H1 (cell line): ENCODE measurements around the gene IGLL5. TPM values are rescaled to one million over a fixed set of nuclear protein-coding genes. Genes with fewer than 3 reads are reported as not detected.

ENCODE experiments used
- CTCF ChIA-PET: fragments of 300-600 bp; sonication (Branson Sonifier 250); formaldehyde crosslinking; loops from one replicate; lab custom pipeline; 2021; ENCODE audit not compliant: partially characterized antibody; lab: Charles Lee
- POLR2A ChIA-PET: fragments of 300-600 bp; sonication (Branson Sonifier 250); formaldehyde crosslinking; loops from one replicate; lab custom pipeline; 2021; ENCODE audit warnings: inconsistent platforms; ENCODE audit not compliant: partially characterized antibody; lab: Charles Lee
- DNase-seq, 2 experiments: peaks; one replicate each; pipeline versions ENCODE4 v3.0.0 to v3.0.0-alpha.2; 2010 to 2022; ENCODE audit warnings: low spot score in 2 of 2, low read depth in 1 of 2, mixed read lengths in 1 of 2
- FAIRE-seq: peaks from 2 replicates; lab custom pipeline; 2011; peaks lifted over from hg19 to GRCh38; lab: Jason Lieb, UNC
- H2AFZ ChIP-seq: 2 replicates; pipeline ENCODE4 v1.8.1; 2012; ENCODE audit warnings: low read length, inconsistent platforms
- H2AK5ac ChIP-seq: 2 replicates; pipeline ENCODE4 v1.6.1; 2013; ENCODE audit warnings: low read depth, low read length
- H2BK120ac ChIP-seq: replicated peaks from 2 replicates; pipeline ENCODE3; 2013; ENCODE audit warnings: low read depth, low read length, inconsistent platforms
- H2BK12ac ChIP-seq: 2 replicates; pipeline ENCODE4 v1.6.1; 2013; ENCODE audit warnings: low read depth, low read length
- H2BK15ac ChIP-seq: 2 replicates; pipeline ENCODE4 v1.6.1; 2013; ENCODE audit warnings: low read length
- H2BK20ac ChIP-seq: 2 replicates; pipeline ENCODE4 v1.6.1; 2013; ENCODE audit warnings: low read length
- H2BK5ac ChIP-seq: 2 replicates; pipeline ENCODE4 v1.6.1; 2013; ENCODE audit warnings: low read depth, low read length
- H3K14ac ChIP-seq: 2 replicates; pipeline ENCODE4 v1.6.1; 2013; ENCODE audit warnings: inconsistent platforms; ENCODE audit not compliant: insufficient read length
- H3K18ac ChIP-seq: 2 replicates; pipeline ENCODE4 v1.6.1; 2013; ENCODE audit warnings: low read length; ENCODE audit errors: extremely low read depth
- H3K23ac ChIP-seq: 2 replicates; pipeline ENCODE4 v1.6.1; 2013; ENCODE audit warnings: inconsistent platforms; ENCODE audit not compliant: insufficient read length
- H3K23me2 ChIP-seq: 2 replicates; pipeline ENCODE4 v1.6.1; 2013; ENCODE audit warnings: low read depth, low read length
- H3K27ac ChIP-seq: 2 replicates; pipeline ENCODE4 v1.6.1; 2011; ENCODE audit warnings: low read depth, low read length, inconsistent platforms
- H3K27me3 ChIP-seq, 4 experiments: replicated peaks in 1 of 4; 1 replicate in 1 of 4; 2 replicates in 3 of 4; pipeline versions ENCODE4 v1.6.1 to v1.8.1; 2011 to 2013; ENCODE audit warnings: low read length in 3 of 4, mild to moderate bottlenecking in 3 of 4, inconsistent platforms in 2 of 4, mixed read lengths in 2 of 4, moderate library complexity in 1 of 4; ENCODE audit not compliant: control insufficient read depth in 3 of 4, insufficient read depth in 3 of 4; ENCODE audit errors: extremely low read depth in 1 of 4
- H3K36me3 ChIP-seq, 4 experiments: 2 replicates each; pipeline versions ENCODE4 v1.6.1 to v1.8.1; 2011 to 2013; ENCODE audit warnings: mild to moderate bottlenecking in 4 of 4, low read length in 3 of 4, moderate library complexity in 2 of 4, control low read depth in 1 of 4, inconsistent platforms in 1 of 4; ENCODE audit not compliant: insufficient read depth in 4 of 4, control insufficient read depth in 2 of 4
- H3K4ac ChIP-seq: replicated peaks from 2 replicates; pipeline ENCODE3; 2013; ENCODE audit warnings: low read length, low read depth, mixed read lengths, inconsistent platforms; ENCODE audit not compliant: insufficient read length
- H3K4me1 ChIP-seq, 4 experiments: replicated peaks in 1 of 4; 1 replicate in 1 of 4; 2 replicates in 3 of 4; pipeline versions ENCODE4 v1.6.1 to v1.8.1; 2011 to 2013; ENCODE audit warnings: low read length in 3 of 4, inconsistent platforms in 2 of 4, mixed read lengths in 1 of 4; ENCODE audit not compliant: insufficient read depth in 4 of 4, control insufficient read depth in 3 of 4
- H3K4me2 ChIP-seq, 2 experiments: 2 replicates each; pipeline versions ENCODE4 v1.6.1 to v1.8.1; 2011 to 2013; ENCODE audit warnings: low read depth in 2 of 2, low read length in 2 of 2, control low read depth in 1 of 2, inconsistent platforms in 1 of 2, mild to moderate bottlenecking in 1 of 2; ENCODE audit not compliant: insufficient read depth in 1 of 2
- H3K4me3 ChIP-seq, 4 experiments: fragments of 200-600, 300-600 bp in 1 of 4; sonication (generic), shearing (Covaris generic), sonication (Bioruptor Twin) in 1 of 4; 2 replicates each; pipeline versions ENCODE4 v1.5.1 to v1.8.1; 2011 to 2016; ENCODE audit warnings: low read length in 4 of 4, low read depth in 3 of 4, control low read depth in 2 of 4, inconsistent platforms in 2 of 4, mild to moderate bottlenecking in 2 of 4, mixed read lengths in 1 of 4, moderate library complexity in 1 of 4; ENCODE audit not compliant: insufficient read depth in 2 of 4; ENCODE audit errors: extremely low read depth in 1 of 4
- H3K56ac ChIP-seq: replicated peaks from 2 replicates; pipeline ENCODE3; 2013; ENCODE audit warnings: low read depth, mild to moderate bottlenecking, mixed read lengths, low read length, inconsistent platforms; ENCODE audit not compliant: insufficient read length
- H3K79me1 ChIP-seq: 2 replicates; pipeline ENCODE4 v1.6.1; 2013; ENCODE audit warnings: low read depth, low read length, control low read depth
- H3K79me2 ChIP-seq, 2 experiments: 2 replicates each; pipeline versions ENCODE4 v1.6.1 to v1.8.1; 2012 to 2013; ENCODE audit warnings: low read length in 2 of 2, mild to moderate bottlenecking in 2 of 2, inconsistent platforms in 1 of 2; ENCODE audit not compliant: insufficient read depth in 2 of 2, control insufficient read depth in 1 of 2
- H3K9ac ChIP-seq, 4 experiments: replicated peaks in 1 of 4; 1 replicate in 1 of 4; 2 replicates in 3 of 4; pipeline versions ENCODE4 v1.6.1 to v1.8.1; 2011 to 2013; ENCODE audit warnings: low read depth in 3 of 4, low read length in 3 of 4, control low read depth in 2 of 4, mild to moderate bottlenecking in 2 of 4, moderate library complexity in 2 of 4, inconsistent platforms in 1 of 4; ENCODE audit errors: extremely low read depth in 1 of 4
- H3K9me3 ChIP-seq, 2 experiments: 2 replicates each; pipeline versions ENCODE4 v1.6.1 to v1.8.1; 2012 to 2013; ENCODE audit warnings: mild to moderate bottlenecking in 2 of 2, moderate library complexity in 2 of 2, control low read depth in 1 of 2, inconsistent platforms in 1 of 2, low read depth in 1 of 2, low read length in 1 of 2, mixed read lengths in 1 of 2; ENCODE audit not compliant: insufficient read depth in 2 of 2
- H4K20me1 ChIP-seq, 2 experiments: replicated peaks in 1 of 2; 2 replicates each; pipeline versions ENCODE3 to v1.8.1; 2011 to 2013; ENCODE audit warnings: inconsistent platforms in 2 of 2, low read length in 2 of 2, mild to moderate bottlenecking in 1 of 2; ENCODE audit not compliant: insufficient read depth in 2 of 2, control insufficient read depth in 1 of 2
- H4K5ac ChIP-seq: 2 replicates; pipeline ENCODE4 v1.6.1; 2013; ENCODE audit warnings: low read length, low read depth, mixed read lengths, inconsistent platforms; ENCODE audit not compliant: insufficient read length
- H4K8ac ChIP-seq: 2 replicates; pipeline ENCODE4 v1.8.0; 2013; ENCODE audit warnings: mild to moderate bottlenecking, moderate library complexity, low read length, inconsistent platforms; ENCODE audit not compliant: insufficient read depth; ENCODE audit errors: extremely low read depth
- H4K91ac ChIP-seq: replicated peaks from 2 replicates; pipeline ENCODE3; 2013; ENCODE audit warnings: low read length, mixed read lengths, inconsistent platforms; ENCODE audit not compliant: insufficient read length
- BACH1 ChIP-seq: IDR thresholded peaks from 2 replicates; pipeline ENCODE4 v1.6.1; 2012; ENCODE audit warnings: low read length, improper control_type of control experiment
- JUN ChIP-seq: IDR thresholded peaks from 2 replicates; pipeline ENCODE4 v1.6.1; 2011; ENCODE audit warnings: low read depth, mild to moderate bottlenecking, improper control_type of control experiment, low read length
- KDM5A ChIP-seq: fragments of 200-600 bp; IDR thresholded peaks from 2 replicates; pipeline ENCODE4 v1.7.1; 2012; ENCODE audit warnings: mild to moderate bottlenecking, low read length, inconsistent platforms, mixed read lengths
- SIRT6 ChIP-seq: IDR thresholded peaks from one replicate; pipeline ENCODE4 v1.7.1; 2012; ENCODE audit warnings: low read length, inconsistent platforms
- WGBS, 2 experiments: shearing (Covaris generic) in 1 of 2; methylation state at CpG; one replicate each; pipeline versions ENCODE4 v1.1.6 to v1.1.7; 2013 to 2015; ENCODE audit warnings: low lambda C conversion rate in 2 of 2, mixed read lengths in 2 of 2, inconsistent platforms in 1 of 2, low coverage in 1 of 2, missing lambda C conversion rate in 1 of 2; ENCODE audit not compliant: insufficient replicate concordance in 2 of 2, insufficient coverage in 1 of 2, insufficient read length in 1 of 2; ENCODE audit errors: extremely low coverage in 1 of 2, missing lambda C conversion rate in 1 of 2; 5-methylcytosine and 5-hydroxymethylcytosine counted together
- polyA plus RNA-seq, 7 experiments: library from polyadenylated mRNA; depleted of rRNA in 3 of 7; stranded (reverse) in 5 of 7; unstranded in 2 of 7; fragments of >200 nt in 5 of 7; fragments of 200-250 nt in 2 of 7; gene quantifications; 1 replicate in 5 of 7; 2 replicates in 1 of 7; 4 replicates in 1 of 7; pipeline versions ENCODE4 v1.2.1 to v1.2.3, GENCODE V29; 2011 to 2013; ENCODE audit warnings: missing spikeins in 2 of 7, mixed read lengths in 2 of 7
- total RNA-seq: library from RNA; stranded (reverse); fragmentation: NEBNext Ultra II Directional; extraction: Animal tissue kit (Norgen Biotek cat#: 25700); gene quantifications from 2 replicates; pipeline ENCODE4 v1.2.1, GENCODE V29; 2021

Gene IGLL5
- total and polyA plus RNA-seq, 2 of the 8 experiments (the other 6 are each of a cell fraction or from before 2014, with no cell fraction given): not detected

DNA sequence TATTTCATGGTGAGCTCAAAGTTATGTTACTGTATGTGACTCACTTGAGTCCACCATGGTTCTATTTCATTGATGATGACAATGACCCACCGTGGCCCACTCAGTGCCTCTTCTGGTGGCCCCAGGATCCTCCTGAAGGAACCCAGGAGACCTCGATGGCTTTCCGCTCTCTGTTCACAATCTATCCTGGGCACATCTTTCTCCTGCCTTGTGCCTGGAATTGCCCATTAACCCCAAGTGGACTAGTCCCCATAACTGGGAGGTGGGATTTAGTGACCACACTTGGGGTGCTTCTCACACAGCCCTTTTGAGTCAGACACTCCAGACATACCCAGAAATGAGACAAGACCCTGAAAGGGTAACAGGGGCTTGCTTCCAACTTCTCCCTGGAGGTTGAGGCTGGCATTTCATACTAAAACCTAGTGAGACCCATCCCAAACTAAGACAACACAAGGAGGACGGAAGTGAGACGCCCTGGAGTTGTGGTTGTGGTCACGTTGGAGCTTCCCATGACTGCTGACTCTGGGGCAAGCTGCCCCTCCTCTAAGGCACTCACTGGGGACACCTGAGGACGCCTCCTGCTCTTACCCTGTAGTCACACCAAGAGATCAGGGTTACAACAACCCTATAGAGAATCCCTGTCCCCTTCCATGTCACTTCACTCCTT, 22.1 kb downstream of the IGLL5 start:
- Histone ChIP-seq H2BK20ac (no peak overlapping the region), H3K27ac (no peak overlapping the region), H3K23me2 (no peaks in the 10 kb centered on the region), H2BK12ac (no peak overlapping the region), H3K18ac (no peak overlapping the region), H3K4ac (no peak overlapping the region), H3K79me2 (no peaks in the 10 kb centered on the region), H3K36me3 (no peaks in the 10 kb centered on the region), H2BK5ac (no peak overlapping the region), H2AK5ac (no peak overlapping the region), H3K27me3 (peaks cover 14 to 38% (median 26%) of the 10 kb centered on the region in 4 experiments; a peak in 5 of 7 replicates), H3K56ac (no peak overlapping the region), H4K5ac (no peak overlapping the region), H2AFZ (no peak overlapping the region), H2BK120ac (no peak overlapping the region), H3K23ac (no peak overlapping the region), H4K8ac (no peak overlapping the region; the same call in 1 of the 2 replicates), H4K91ac (no peak overlapping the region), H3K79me1 (no peaks in the 10 kb centered on the region), H3K9me3 (peaks cover 38 to 73% of the 10 kb centered on the region in 2 experiments), H3K4me2 (no peak overlapping the region), H4K20me1 (no peaks in the 10 kb centered on the region), H2BK15ac (no peak overlapping the region)
- DNase-seq (no peak), FAIRE-seq (no peak)
- ChIA-PET POLR2A (no interaction called here), CTCF (interaction anchor here (0.6 kb wide), 1 partner anchor 104 kb away, joined by 3 read pairs; no protein-coding TSS in a partner anchor)
- 58% methylated on average over 7 of the region's 7 CpGs; no CpG with 5 or more reads in 1 of the 2 experiments for WGBS, 2 experiments
- no peak for TF ChIP-seq JUN
- TF ChIP-seq KDM5A: no peak
- no peak for TF ChIP-seq SIRT6
- no peak for TF ChIP-seq BACH1
- TF ChIP-seq, all 59 proteins: peak for 0
- H3K4me3 ChIP-seq: no peak overlapping the region
- H3K9ac ChIP-seq: no peak overlapping the region
- no peak overlapping the region for H3K14ac ChIP-seq
- no peaks in the 10 kb centered on the region for H3K4me1 ChIP-seq
